HG02970 (cell line): ENCODE results near the gene NOC4L.
A peak's percentile ranks its signal among the peaks of the same experiment; 100 is the strongest.
"Not testable (repeated sequence)": the region's sequence is repeated elsewhere in the genome, so short reads cannot be mapped to it uniquely, and the experiment has no call there.

Experiments
- ATAC-seq: cut with Tn5 transposase; IDR thresholded peaks from one replicate; pipeline ENCODE4 v1.9.1; 2021; ENCODE audit warnings: mild to moderate bottlenecking, moderate library complexity, moderate number of reproducible peaks; ENCODE audit not compliant: unreplicated experiment, low FRiP score

The NOC4L gene

DNA sequence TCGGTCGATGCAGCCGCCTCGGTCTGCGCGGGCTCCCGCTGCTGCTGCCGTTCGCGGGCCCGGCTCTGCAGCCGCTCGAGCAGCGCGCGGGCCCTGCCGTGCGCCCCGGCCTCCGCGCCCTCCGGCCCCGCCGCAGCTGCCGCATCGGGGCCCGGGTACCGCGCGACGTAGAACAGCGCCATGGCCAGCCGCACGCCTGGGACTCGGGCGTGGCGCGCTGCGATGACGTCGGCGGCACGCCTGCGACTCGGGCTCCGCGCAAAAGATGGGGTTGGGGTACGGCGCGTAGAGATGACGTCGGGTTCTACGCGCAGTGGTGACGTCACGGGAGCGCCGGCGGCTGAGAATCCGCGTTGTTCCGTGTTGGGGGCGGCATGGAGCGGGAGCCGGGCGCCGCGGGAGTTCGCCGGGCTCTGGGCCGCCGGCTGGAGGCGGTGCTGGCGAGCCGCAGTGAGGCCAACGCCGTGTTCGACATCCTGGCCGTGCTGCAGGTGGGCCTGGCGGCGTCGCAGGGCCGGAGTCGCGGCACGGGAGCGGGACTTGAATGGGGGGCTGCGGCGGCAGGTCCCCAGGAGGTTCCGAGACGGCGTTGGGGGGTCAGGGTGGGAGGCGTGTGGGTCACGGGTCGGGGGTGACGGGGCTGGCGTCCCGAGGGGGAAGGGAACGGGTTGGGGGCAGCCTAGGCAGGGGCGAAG is at the start of gene NOC4L, which contains the start of gene DDX51:
TSS of gene NOC4L (plus strand) at position 343 of the 695 bp plus-strand sequence. CDS start at position 375, 32 bp downstream.
TSS of gene DDX51 (minus strand) at position 205 of the 695 bp plus-strand sequence. CDS start at position 182, 23 bp downstream.
- ATAC-seq: peak; percentile 87

DNA sequence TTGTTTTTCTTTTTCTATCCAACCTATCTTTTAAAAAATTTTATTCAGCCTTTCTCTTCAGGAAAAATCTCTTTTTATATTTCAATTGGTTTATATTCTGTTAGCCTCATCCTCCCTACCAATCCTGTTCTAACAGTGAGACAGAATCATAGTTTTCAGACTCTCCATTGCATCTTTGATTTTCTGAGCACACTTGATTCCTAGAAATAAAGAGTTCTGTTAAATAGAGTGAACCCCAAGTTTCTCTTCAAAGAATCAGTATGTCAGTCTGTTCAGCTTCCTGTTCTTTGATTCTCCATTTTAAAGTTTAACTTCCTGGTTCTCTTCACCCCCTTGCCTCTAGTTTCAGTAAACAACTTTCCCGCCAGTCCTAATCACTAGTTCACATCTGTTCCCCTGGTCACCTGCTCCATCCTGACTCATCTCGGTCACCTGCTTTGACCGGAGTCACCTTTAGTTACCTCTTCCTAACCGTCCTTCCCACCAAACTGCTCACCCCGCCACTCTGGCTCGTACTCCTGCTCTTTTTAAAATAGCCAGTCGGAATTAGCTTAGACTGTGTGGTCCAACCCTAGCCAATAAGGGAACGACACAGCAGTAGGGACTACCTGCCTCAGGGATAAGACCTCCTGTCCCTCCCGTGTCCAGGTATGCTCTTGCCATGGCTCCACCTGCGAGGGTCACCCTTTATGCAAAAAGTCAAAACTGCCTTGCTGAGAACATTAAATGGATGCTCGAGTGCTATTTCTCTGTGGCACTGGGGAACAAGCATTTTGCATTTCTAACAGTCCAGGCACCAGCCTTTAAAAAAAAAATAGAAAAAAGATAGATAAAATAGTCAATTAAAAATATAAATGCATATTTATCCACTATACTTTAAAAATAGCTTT is 48.5 kb upstream of the NOC4L start:
- no peak for ATAC-seq

DNA sequence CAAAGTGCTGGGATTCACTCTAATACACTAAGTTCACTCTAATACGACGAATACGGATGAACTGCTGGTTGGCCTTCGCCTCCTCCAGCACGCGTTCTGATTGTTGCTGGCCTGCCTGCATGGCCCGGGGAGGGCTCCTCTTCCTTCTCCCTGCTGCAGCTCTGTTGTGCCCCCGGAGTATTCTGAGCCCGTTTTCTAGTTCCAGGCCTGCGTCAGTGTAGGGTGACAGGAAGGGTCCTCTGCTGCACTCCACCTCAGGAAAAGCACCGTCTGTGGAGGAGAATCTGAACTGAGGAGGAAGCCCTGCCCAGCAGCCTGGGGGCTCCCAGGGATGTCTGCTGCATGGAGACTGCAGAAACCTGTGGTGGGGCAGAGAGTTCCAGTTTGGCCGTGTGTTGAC is 44.5 kb upstream of the NOC4L start:
- no peak for ATAC-seq

DNA sequence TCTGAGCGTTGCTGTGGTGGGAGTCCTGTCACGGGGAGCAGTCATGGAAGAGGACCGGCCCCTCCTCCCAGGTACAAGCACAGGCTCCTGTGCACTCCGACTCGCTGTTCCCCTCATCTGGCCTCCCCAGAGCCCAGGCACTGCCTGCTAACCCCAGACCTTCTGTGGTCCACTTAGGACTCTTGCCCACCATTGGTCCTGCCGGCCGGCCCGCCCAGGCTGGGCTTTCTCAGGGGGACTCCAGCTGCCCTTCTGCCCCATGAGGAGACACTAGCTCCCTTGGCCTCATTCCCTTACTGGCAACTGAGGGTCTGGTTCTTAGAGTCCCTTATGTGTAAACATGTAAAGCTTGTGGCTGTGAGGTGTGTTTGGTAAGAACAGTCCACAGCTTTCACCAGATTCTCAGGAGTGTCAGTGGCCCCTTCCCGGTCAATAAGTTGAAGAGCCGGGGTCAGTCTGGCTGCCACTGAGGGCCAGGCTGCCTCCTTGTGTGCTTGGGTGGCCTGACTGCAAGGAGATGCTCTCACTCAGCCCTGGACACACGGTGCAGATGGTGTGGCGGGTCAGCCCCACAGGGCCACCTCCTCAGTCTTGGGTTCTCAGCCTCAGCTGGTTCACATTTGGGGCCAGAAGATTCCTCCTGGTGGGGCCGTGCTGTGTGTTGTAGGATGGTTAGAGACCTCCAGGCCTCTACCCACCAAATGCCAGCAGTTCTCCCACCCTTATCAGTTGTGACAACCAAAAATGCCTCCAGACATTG is 43.8 kb upstream of the NOC4L start:
- ATAC-seq: no peak

DNA sequence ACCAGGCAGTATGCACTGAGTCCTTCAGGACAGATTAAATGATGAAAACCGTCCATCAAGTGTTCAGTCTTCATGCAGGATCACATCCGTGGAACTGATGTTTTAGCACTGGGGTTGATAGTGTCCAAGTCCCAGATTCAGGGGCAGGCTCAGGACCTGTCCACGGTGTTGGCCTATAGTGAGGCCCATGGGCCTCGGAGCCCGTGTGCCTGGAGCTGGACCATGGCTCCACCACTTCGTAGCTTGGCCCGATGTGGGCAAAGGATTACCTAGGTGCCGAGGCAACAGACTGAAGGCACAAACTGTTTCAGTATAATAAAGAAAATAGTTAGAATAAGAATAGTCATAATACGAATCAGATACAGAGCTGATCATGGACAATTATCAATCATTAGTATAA is 42.0 kb upstream of the NOC4L start:
- ATAC-seq: no peak

DNA sequence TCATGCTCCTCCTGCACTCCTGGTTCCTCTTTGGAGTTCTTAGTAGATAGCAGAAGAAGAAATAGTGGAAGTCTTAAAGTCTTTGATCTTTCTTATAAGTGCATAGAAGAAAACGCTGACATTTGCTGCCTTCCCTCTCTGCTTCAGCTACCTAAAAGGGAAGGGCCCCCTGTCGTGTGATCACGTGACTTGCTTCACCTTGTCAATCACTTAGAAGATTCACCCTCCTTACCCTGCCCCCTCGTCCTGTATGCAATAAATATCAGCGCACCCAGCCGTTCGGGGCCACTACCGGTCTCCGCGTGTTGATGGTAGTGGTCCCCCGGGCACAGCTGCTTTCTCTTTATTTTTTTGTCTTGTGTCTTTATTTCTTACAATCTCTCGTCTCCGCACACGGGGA is 41.2 kb upstream of the NOC4L start:
- ATAC-seq: not testable (repeated sequence)

DNA sequence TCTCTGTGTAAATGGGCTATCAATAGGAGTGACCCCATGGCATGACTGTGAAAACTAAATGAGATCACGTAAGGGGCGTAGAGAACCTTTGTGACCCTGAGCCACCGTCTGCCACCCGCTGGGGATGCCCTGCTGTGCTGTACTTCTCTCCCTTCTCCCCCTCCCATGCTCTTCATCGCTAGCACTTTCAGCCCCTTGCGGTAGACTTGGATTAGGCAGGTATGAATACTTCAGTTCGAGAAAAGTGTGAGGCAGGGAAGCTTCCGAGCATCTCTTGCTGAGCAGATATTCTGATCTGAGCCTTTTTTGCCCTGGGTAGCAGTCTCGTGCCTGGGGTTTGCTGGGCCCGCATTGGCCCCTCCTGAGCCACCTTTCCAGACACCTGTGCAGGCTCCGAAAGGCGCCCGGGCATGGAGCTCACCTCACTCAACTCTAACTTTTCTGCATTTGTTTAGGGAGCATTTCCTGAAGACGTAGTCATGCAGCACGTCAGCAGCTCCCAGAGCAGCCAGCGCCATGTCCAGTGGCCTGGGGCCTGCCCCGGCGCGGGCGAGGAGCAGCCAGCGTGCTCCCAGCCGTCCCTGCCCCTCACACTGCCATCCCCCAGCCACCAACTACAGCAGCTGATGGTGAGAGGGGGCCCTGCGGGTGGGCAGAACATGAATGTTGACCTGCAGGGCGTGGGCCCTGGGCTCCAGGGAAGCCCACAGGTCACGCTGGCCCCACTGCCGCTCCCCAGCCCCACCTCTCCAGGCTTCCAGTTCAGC is 40.5 kb upstream of the NOC4L start:
- ATAC-seq: no peak

DNA sequence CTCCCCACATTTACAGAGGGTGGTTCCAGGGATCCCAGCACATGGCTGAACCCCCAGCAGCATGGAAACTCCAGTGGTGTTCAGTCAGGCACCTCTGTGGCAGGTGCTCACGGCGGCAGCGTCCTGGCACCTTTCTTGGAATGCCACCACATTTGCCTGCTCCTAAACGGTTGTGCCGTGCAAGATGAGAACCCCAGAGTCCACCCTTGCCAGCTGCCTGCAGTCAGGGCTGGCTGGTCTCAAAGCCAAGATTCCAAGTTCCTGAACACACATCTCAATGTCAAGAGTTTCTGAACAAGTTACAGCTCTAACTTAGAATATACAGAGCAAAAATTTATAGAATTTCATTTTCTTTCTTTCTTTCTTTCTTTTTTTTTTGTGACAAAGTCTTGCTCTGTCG is 38.8 kb upstream of the NOC4L start:
- ATAC-seq: no peak

DNA sequence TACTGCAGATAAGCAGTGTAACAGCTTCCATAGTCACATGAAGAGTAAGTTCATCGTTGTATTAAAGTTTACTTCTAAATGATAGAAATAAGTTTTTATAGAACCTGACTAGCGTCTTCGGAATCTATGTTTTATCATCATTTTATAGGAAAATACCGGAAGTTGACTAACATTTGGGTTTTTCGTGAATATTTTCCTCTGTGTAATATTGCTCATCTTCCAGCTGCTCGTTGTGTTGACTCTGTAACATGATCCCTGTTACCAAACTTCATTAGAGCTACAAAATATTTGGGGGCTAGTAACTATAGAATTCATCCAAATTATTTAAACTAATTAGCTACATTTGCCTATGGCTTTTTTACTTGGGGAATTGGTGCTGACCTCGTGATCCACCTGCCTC is 37.3 kb upstream of the NOC4L start:
- no peak for ATAC-seq

DNA sequence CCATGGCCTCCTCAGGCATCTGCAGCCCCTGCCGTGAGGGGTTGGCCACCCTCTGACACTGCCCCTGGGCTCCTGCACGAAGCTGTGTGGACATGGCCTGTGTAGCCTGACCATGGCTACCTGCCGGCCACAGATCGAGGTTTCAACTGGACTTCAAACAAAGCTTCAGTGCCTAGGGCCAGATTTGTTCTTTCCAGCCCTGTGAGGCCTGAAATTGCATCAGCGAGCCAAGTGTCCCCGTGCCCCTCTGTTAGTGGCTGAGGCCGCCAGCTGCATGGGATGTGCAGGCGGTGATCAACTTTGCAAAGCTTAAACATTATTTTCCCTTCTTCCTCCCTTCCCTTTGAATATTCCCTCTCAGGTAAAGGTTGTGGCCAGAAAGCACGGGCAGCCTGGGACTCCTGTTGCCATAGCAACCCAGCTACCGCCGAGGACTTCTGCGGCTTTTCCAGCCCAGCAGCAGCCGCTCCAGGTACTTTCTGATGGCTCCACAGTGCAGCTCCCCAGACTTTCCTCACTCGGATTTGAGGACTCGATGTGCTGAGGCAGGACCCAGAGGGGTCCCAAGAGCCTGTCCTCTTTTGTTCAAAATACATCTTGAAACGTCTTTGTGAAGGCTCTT is 35.9 kb upstream of the NOC4L start:
- no peak for ATAC-seq

DNA sequence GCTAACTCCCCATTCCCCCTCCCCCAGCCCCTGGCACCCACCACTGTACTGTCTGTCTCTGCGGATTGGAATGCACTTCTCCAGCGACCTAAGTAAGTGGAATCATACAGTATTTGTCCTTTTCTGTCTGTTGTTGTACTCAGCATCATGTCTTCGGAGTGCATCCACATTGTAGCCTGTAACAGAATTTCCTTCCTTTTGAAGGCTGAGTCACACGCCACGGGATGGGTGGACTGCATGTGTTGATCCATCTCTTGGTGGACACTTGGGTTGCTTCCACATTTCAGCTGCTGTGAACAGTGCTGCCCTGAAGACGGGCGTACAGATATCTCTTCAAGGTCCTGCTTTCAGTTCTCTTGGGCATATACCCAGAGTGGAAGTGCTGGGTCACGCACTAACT is 34.5 kb upstream of the NOC4L start:
- no peak for ATAC-seq

DNA sequence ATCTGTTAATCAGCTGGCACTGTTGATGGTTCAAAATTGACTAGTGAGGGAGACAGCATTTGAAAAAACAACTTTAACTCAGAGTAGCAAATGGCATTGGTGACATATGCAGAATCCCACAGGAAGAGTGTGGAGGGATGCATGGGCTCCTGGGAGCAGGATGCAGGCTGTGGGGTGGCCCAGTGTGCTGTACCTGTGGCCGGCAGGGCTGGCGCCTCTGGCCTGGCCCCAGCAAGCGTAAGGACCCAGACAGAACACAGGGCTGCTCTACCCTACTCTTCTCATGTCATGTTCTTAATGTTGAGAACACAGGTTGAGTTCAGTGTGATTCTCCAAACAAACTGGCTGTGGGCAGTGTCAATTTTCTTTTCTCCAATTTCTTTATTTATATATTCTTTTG is 33.6 kb upstream of the NOC4L start:
- no peak for ATAC-seq

DNA sequence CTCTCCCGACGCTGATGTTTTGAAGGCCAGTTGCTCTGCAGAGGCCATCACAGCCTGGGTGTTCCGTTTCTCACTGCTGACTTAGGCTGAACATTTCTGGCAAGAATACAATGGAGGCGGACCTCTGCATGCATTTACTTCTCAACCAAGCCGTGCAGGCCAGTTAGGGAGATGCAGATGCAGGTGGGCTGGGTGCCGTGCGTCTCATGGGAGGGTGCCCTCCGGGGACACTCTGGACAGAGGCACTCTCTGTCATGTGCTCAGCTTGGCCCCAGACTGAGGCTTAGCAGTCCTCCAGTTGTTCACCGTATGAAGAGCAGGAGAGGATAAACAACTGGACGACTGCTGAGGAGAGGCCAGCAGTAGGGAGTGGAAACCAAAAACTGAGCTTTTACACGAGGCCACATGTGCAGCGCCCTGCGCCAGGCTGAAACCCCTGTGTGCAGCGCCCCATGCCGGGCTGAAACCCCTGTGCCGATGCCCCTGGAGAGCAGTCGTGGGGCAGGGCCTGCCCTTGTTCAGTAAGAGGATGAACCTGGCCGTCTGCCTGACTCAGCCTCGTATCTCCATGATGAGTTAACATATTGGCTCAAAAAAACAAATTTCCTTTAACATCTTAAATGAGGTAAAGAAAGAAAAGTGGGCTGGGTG is 32.5 kb upstream of the NOC4L start:
- no peak for ATAC-seq

DNA sequence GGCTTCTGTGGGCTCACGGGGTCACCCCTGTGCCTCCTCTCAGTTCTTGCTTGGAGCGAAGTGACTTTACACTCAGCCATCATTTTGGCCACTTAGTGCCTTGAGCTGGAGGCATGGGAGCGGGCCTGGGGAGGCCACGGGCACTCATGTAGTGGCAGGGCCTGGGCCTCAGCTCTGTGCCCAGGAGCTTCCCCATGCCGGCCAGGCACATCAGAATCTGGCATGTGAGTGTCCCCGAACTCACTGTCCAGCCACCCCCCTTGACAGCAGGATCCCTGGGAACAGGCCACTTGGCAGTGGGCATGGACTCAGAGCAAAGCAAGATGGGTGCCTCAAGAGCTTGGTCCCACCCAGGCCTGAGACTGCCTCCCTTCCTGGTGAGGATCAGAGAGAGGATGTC is 29.6 kb upstream of the NOC4L start:
- no peak for ATAC-seq

DNA sequence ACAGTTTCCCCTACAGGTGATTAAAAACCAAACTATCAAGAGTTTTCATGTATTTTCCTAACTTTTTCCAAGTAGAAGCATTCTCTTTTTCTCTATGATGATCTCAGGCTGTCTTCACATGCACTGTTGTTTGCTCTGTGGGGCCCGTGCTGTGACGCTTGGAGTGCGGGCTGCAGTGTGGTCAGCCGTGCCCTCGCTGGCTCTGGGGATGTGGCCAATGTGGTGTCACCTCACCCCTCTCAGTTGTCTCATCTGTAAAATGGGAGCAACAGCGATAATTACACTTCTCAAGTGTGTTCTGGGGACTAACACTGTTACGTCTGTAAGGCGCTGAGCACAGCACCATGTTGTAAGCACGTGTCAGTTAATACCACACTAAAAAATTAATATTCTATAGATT is 28.8 kb upstream of the NOC4L start:
- no peak for ATAC-seq

DNA sequence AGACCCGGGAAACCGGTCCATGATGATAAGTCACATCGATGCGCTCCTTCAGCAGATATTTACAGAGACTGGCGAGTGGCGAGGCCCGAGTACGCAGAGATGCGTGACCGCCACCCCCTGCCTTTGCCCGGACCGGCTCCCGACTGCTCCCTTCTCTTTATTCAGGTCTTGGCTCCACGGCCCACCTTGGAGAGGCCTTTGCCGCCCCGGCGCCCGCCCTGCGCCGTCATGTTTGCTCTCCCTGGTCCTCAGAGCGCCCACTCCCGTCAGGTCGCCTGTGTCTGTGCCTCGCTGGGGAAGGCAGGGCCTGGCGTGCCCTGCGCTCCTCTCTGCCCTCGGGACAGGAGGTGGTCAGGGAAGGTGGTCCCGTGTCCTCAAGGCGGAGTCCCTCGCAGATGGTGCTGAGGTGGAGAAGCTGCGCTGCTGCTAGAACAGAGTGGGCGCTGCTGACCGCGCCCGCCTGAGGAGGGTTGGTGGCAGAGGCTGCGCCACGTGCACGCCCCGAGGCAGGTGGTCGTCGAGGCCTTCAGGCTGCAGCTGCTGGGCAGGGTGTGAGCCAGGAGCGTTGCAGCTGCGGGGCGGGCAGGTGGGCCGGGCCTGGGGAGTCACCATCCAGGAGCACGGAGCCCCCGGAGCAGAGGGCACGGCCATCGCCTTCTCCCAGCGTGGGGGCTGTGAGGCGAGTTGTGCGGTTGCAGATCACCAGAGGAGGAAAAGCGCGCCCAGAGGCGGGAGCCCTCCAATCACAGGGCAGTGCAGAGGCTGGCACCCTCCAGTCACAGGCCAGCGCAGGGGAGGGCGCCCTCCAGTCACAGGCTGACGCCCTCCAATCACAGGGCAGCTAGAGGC is 27.3 kb upstream of the NOC4L start:
- ATAC-seq: no peak

DNA sequence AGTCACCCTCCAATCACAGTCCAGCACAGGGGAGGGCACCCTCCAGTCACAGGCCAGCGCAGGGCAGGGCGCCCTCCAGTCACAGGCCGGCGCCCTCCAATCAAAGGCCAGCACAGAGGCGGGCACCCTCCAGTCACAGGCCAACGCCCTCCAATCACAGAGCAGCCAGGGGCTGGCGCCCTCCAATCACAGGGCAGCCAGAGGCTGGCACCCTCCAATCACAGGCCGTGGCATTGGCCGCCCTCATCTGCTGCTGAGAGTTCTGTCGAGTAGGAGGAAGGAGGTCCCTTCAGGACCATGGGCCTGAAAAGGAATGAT is 26.7 kb upstream of the NOC4L start:
- ATAC-seq: no peak

DNA sequence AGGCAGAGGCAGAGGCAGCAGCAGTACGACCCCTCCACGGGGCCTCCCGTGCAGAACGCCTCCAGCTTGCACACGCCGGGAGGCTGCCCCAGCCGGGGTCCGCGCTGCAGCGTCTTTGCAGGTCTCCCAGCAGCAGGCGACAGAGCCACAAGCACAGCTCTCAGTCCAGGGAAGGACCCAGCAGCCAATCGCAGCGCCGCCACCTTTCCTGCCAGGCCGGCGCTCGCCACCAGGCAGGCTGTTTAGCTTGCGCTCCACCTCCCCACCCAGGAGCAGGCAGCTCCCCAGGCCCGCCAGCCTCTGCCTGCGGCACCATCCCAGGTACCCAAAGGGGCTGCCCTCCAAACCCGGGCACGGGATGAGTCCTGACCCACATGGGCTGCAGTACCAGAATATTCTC is 25.4 kb upstream of the NOC4L start:
- ATAC-seq: no peak

DNA sequence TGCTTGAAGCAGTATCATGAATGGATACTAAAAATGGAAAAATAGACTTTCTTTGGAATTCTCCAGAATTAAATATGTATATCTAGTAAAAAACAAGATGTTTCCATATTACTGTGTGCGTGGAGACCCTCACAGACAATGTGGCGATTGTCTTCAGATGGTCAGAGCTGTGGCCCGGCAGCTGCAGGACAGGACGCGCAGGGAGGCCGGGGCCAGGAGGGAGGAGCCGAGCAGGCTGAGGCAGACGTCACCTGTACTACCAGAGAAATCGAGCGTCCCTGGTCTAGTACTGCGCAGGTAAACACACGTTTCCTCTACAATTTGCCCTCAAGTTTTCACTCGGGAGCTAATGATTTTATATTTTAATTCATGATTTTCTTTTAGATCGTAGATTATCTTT is 23.0 kb upstream of the NOC4L start:
- ATAC-seq: no peak
